ACHN (cell line): ENCODE measurements around the gene AKR1C3.
"Not testable (repeated sequence)": the region's sequence is repeated elsewhere in the genome, so short reads cannot be mapped to it uniquely, and the experiment has no call there.

Experiments used
- DNase-seq: peaks from one replicate; pipeline ENCODE4 v3.0.0-alpha.2; 2015
- in situ Hi-C: cut with HindIII; loops from 2 replicates; pipeline ENCODE4 v1.10.0; 2017; ENCODE audit warnings: low sequenced_read_pairs, low pct_ligation_motif_present, low pct_unique_long_range_greater_than_20kb

The AKR1C3 gene

GRCh38 chr10:5119997-5120396 is 25.8 kb downstream of the AKR1C3 start:
- in situ Hi-C loops, DNase-seq: not testable (repeated sequence)

GRCh38 chr10:5123886-5124285 is 29.7 kb downstream of the AKR1C3 start:
- in situ Hi-C loops: no loop called here
- no peak for DNase-seq

GRCh38 chr10:5125315-5126044 is 31.3 kb downstream of the AKR1C3 start:
- in situ Hi-C loops: no loop called here
- DNase-seq: no peak

- in situ Hi-C loops: no loop called here
- no peak for DNase-seq
Measured at GRCh38 chr10:5135581-5135980, 41.4 kb downstream of the AKR1C3 start.

- in situ Hi-C loops: no loop called here
- DNase-seq: no peak
Measured at GRCh38 chr10:5136468-5137087, 42.4 kb downstream of the AKR1C3 start.

- DNase-seq, in situ Hi-C loops: not testable (repeated sequence)
Measured at GRCh38 chr10:5137699-5138098, 43.5 kb downstream of the AKR1C3 start.

GRCh38 chr10:5142199-5142598 is 48.0 kb downstream of the AKR1C3 start:
- DNase-seq: no peak
- in situ Hi-C loops: no loop called here

- DNase-seq: no peak
- in situ Hi-C loops: no loop called here
Measured at GRCh38 chr10:5143137-5143536, 48.9 kb downstream of the AKR1C3 start.

GRCh38 chr10:5146920-5147254 is 52.7 kb downstream of the AKR1C3 start:
- in situ Hi-C loops: no loop called here

GRCh38 chr10:5147255-5147980 is 53.2 kb downstream of the AKR1C3 start:
- DNase-seq: no peak
- in situ Hi-C loops: no loop called here

More at GRCh38 chr10:5146920-5147254, 52.7 kb downstream of the AKR1C3 start:
- no peak for DNase-seq

GRCh38 chr10:5147981-5148677 is 53.9 kb downstream of the AKR1C3 start:
- DNase-seq: no peak
- in situ Hi-C loops: no loop called here

- DNase-seq: no peak
- in situ Hi-C loops: no loop called here
Measured at GRCh38 chr10:5148678-5149032, 54.4 kb downstream of the AKR1C3 start.

GRCh38 chr10:5151076-5151475 is 56.9 kb downstream of the AKR1C3 start:
- in situ Hi-C loops: no loop called here
- no peak for DNase-seq

- in situ Hi-C loops: no loop called here
Measured at GRCh38 chr10:5155951-5156350, 61.7 kb downstream of the AKR1C3 start.

More at GRCh38 chr10:5155951-5156350, 61.7 kb downstream of the AKR1C3 start:
- no peak for DNase-seq
